ENCODE data around the gene BPIFB4. TPM values are rescaled to one million over a fixed set of nuclear protein-coding genes. Genes with fewer than 3 reads are reported as not detected.

Gene BPIFB4
- total RNA-seq, 1 donor from 2014 or later, result not detected

DNA sequence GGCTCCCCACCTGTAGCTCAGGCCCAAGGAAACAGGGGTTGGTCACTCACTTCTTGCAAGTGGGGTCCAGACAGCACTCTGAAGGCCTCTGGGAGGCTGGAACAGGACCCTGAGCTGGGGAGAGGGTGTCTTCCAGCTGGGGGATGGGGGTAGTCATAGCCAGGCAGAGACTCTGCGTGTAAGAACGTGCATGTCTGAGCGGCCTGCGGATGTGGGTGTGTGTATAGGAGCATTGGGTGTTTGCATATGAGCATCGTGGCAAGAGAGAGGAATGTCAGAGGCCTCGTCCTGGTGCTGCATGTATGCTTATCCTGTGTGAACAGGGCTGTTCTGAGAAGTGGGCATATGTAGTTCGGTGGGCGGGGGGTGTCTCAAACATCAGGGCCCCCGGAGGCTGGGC, 13.7 kb upstream of the BPIFB4 start:
- Mint-ChIP-seq H3K4me3 (ENCODE audit: unreplicated experiment) (no peak overlapping the region), H3K4me1 (ENCODE audit: low read depth, unreplicated experiment) (no peaks in the 10 kb centered on the region), H3K27ac (ENCODE audit: unreplicated experiment) (no peak overlapping the region), H3K36me3 (ENCODE audit: low read depth, unreplicated experiment) (no peaks in the 10 kb centered on the region), H3K27me3 (ENCODE audit: low read depth, unreplicated experiment) (peaks cover 44% of the 10 kb centered on the region), H3K9me3 (ENCODE audit: unreplicated experiment) (no peaks in the 10 kb centered on the region)
- no peak overlapping the region for H3K27ac ChIP-seq (ENCODE audit: low read depth, low read length)
- H3K4me3 ChIP-seq (ENCODE audit: insufficient read depth, low read depth, low read length), result no peak overlapping the region
- H3K27me3 ChIP-seq (ENCODE audit: insufficient read depth, low read length), result peaks cover 2% of the 10 kb centered on the region
- H3K4me1 ChIP-seq (ENCODE audit: insufficient read depth, low read length), result no peaks in the 10 kb centered on the region
- TF ChIP-seq, protein P1, sequence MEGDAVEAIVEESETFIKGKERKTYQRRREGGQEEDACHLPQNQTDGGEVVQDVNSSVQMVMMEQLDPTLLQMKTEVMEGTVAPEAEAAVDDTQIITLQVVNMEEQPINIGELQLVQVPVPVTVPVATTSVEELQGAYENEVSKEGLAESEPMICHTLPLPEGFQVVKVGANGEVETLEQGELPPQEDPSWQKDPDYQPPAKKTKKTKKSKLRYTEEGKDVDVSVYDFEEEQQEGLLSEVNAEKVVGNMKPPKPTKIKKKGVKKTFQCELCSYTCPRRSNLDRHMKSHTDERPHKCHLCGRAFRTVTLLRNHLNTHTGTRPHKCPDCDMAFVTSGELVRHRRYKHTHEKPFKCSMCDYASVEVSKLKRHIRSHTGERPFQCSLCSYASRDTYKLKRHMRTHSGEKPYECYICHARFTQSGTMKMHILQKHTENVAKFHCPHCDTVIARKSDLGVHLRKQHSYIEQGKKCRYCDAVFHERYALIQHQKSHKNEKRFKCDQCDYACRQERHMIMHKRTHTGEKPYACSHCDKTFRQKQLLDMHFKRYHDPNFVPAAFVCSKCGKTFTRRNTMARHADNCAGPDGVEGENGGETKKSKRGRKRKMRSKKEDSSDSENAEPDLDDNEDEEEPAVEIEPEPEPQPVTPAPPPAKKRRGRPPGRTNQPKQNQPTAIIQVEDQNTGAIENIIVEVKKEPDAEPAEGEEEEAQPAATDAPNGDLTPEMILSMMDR (IDR thresholded peaks at IDR 0.05; ENCODE audit: insufficient read depth, low read depth, low read length), result no peak
- H3K9me3 ChIP-seq (ENCODE audit: insufficient read depth, low read depth, low read length), result no peaks in the 10 kb centered on the region
- H3K36me3 ChIP-seq (ENCODE audit: insufficient read depth, low read length), result no peaks in the 10 kb centered on the region
- H3K79me2 ChIP-seq (ENCODE audit: insufficient read depth, low read length), result no peaks in the 10 kb centered on the region
- no peak overlapping the region for H3K9ac ChIP-seq (ENCODE audit: low read length)
- no peaks in the 10 kb centered on the region for H4K20me1 ChIP-seq (ENCODE audit: insufficient read depth, low read length)
- FAIRE-seq, result no peak
- H3K4me2 ChIP-seq (ENCODE audit: low read length), result no peak overlapping the region
- DNase-seq (ENCODE audit: low read depth), result no peak
- no peak overlapping the region for H2AFZ ChIP-seq (ENCODE audit: low read depth, low read length)

GRCh38 chr20:33067806-33068205, 11.6 kb upstream of the BPIFB4 start:
- Mint-ChIP-seq H3K4me1 (ENCODE audit: low read depth, unreplicated experiment) (no peaks in the 10 kb centered on the region), H3K9me3 (ENCODE audit: unreplicated experiment) (peaks cover 5% of the 10 kb centered on the region), H3K27me3 (ENCODE audit: low read depth, unreplicated experiment) (peaks cover 55% of the 10 kb centered on the region), H3K36me3 (ENCODE audit: low read depth, unreplicated experiment) (no peaks in the 10 kb centered on the region), H3K4me3 (ENCODE audit: unreplicated experiment) (no peak overlapping the region), H3K27ac (ENCODE audit: unreplicated experiment) (no peak overlapping the region)
- DNase-seq (ENCODE audit: low read depth) (no peak), FAIRE-seq (no peak)
- H4K20me1 ChIP-seq (ENCODE audit: insufficient read depth, low read length), result no peaks in the 10 kb centered on the region
- TF ChIP-seq EZH2 (IDR thresholded peaks at IDR 0.05; ENCODE audit: insufficient read depth, low read length), result no peak
- TF ChIP-seq, protein P1 (IDR thresholded peaks at IDR 0.05; ENCODE audit: insufficient read depth, low read depth, low read length), result no peak
- H3K4me1 ChIP-seq (ENCODE audit: insufficient read depth, low read length), result no peaks in the 10 kb centered on the region
- no peaks in the 10 kb centered on the region for H3K79me2 ChIP-seq (ENCODE audit: insufficient read depth, low read length)
- H3K27ac ChIP-seq (ENCODE audit: low read depth, low read length), result no peak overlapping the region
- no peak overlapping the region for H3K4me2 ChIP-seq (ENCODE audit: low read length)
- no peak overlapping the region for H3K9ac ChIP-seq (ENCODE audit: low read length)
- H2AFZ ChIP-seq (ENCODE audit: low read depth, low read length), result no peak overlapping the region
- no peaks in the 10 kb centered on the region for H3K36me3 ChIP-seq (ENCODE audit: insufficient read depth, low read length)
- H3K4me3 ChIP-seq (ENCODE audit: insufficient read depth, low read depth, low read length), result no peak overlapping the region
- peaks cover 2% of the 10 kb centered on the region for H3K27me3 ChIP-seq (ENCODE audit: insufficient read depth, low read length)
- no peaks in the 10 kb centered on the region for H3K9me3 ChIP-seq (ENCODE audit: insufficient read depth, low read depth, low read length)

- Histone ChIP-seq H3K4me1 (ENCODE audit: insufficient read depth, low read length) (no peaks in the 10 kb centered on the region), H2AFZ (ENCODE audit: low read depth, low read length) (no peak overlapping the region), H3K36me3 (ENCODE audit: insufficient read depth, low read length) (no peaks in the 10 kb centered on the region), H3K9me3 (ENCODE audit: insufficient read depth, low read depth, low read length) (no peaks in the 10 kb centered on the region), H4K20me1 (ENCODE audit: insufficient read depth, low read length) (no peaks in the 10 kb centered on the region), H3K4me3 (ENCODE audit: insufficient read depth, low read depth, low read length) (no peak overlapping the region), H3K4me2 (ENCODE audit: low read length) (no peak overlapping the region), H3K27ac (ENCODE audit: low read depth, low read length) (no peak overlapping the region), H3K27me3 (ENCODE audit: insufficient read depth, low read length) (peaks cover 2% of the 10 kb centered on the region), H3K9ac (ENCODE audit: low read length) (no peak overlapping the region), H3K79me2 (ENCODE audit: insufficient read depth, low read length) (no peaks in the 10 kb centered on the region)
- no peak for FAIRE-seq
- peaks cover 5% of the 10 kb centered on the region for H3K9me3 Mint-ChIP-seq (ENCODE audit: unreplicated experiment)
- no peak for TF ChIP-seq EZH2 (IDR thresholded peaks at IDR 0.05; ENCODE audit: insufficient read depth, low read length)
- TF ChIP-seq, protein P1 (IDR thresholded peaks at IDR 0.05; ENCODE audit: insufficient read depth, low read depth, low read length), result no peak
- no peaks in the 10 kb centered on the region for H3K4me1 Mint-ChIP-seq (ENCODE audit: low read depth, unreplicated experiment)
- H3K4me3 Mint-ChIP-seq (ENCODE audit: unreplicated experiment), result no peak overlapping the region
- peaks cover 54% of the 10 kb centered on the region for H3K27me3 Mint-ChIP-seq (ENCODE audit: low read depth, unreplicated experiment)
- no peak overlapping the region for H3K27ac Mint-ChIP-seq (ENCODE audit: unreplicated experiment)
- no peaks in the 10 kb centered on the region for H3K36me3 Mint-ChIP-seq (ENCODE audit: low read depth, unreplicated experiment)
- no peak for DNase-seq (ENCODE audit: low read depth)
These were observed 11.0 kb upstream of the BPIFB4 start for GRCh38 chr20:33068251-33068939.
